ENCODE data around the gene USB1.

USB1 gene

GRCh38 chr16:57982385-57982784, 18.8 kb upstream of the USB1 start:
- H3K4me1 ChIP-seq (ENCODE audit: control insufficient read depth in 5 of 5, insufficient read depth in 5 of 5, low read length in 5 of 5), result peaks cover 0 to 15% (median 14%) of the 10 kb centered on the region in 5 donors
- peaks cover 0 to 11% (median 10%) of the 10 kb centered on the region in 5 donors for H3K27me3 ChIP-seq (ENCODE audit: control insufficient read depth in 5 of 5, insufficient read depth in 4 of 5, low read length in 5 of 5)
- no peaks in the 10 kb centered on the region for H3K9me3 ChIP-seq (ENCODE audit: control insufficient read depth in 5 of 5, low read length in 5 of 5)
- H3K9ac ChIP-seq (ENCODE audit: low read length in 5 of 5), result no peak overlapping the region
- no peaks in the 10 kb centered on the region for H3K36me3 ChIP-seq (ENCODE audit: control insufficient read depth in 5 of 5, insufficient read depth in 5 of 5, low read length in 5 of 5)
- H3K27ac ChIP-seq (ENCODE audit: low read depth, low read length), result no peak overlapping the region
- no peak overlapping the region for H3K4me3 ChIP-seq (ENCODE audit: low read depth in 1 of 5, low read length in 5 of 5)

- Histone ChIP-seq H3K27me3 (ENCODE audit: control insufficient read depth in 5 of 5, insufficient read depth in 4 of 5, low read length in 5 of 5) (peaks cover 0 to 10% (median 9%) of the 10 kb centered on the region in 5 donors), H3K27ac (ENCODE audit: low read depth, low read length) (no peak overlapping the region), H3K4me3 (ENCODE audit: low read depth in 1 of 5, low read length in 5 of 5) (peak overlapping the region in 4 of 5 donors; percentile 62 to 71 (median 66)), H3K36me3 (ENCODE audit: control insufficient read depth in 5 of 5, insufficient read depth in 5 of 5, low read length in 5 of 5) (no peaks in the 10 kb centered on the region), H3K4me1 (ENCODE audit: control insufficient read depth in 5 of 5, insufficient read depth in 5 of 5, low read length in 5 of 5) (peaks cover 0 to 15% (median 14%) of the 10 kb centered on the region in 5 donors), H3K9ac (ENCODE audit: low read length in 5 of 5) (peak overlapping the region in 3 of 5 donors; percentile 26 to 64 (median 37)), H3K9me3 (ENCODE audit: control insufficient read depth in 5 of 5, low read length in 5 of 5) (no peaks in the 10 kb centered on the region)
Observed at GRCh38 chr16:57984443-57985203, 16.6 kb upstream of the USB1 start.

GRCh38 chr16:57985204-57986181, 15.7 kb upstream of the USB1 start:
- peak overlapping the region in 2 of 5 donors; percentile 48 to 62 for H3K9ac ChIP-seq (ENCODE audit: low read length in 5 of 5)

GRCh38 chr16:57986196-57986595, 15.0 kb upstream of the USB1 start:
- no peak overlapping the region for H3K27ac ChIP-seq (ENCODE audit: low read depth, low read length)
- no peaks in the 10 kb centered on the region for H3K9me3 ChIP-seq (ENCODE audit: control insufficient read depth in 5 of 5, low read length in 5 of 5)
- no peaks in the 10 kb centered on the region for H3K36me3 ChIP-seq (ENCODE audit: control insufficient read depth in 5 of 5, insufficient read depth in 5 of 5, low read length in 5 of 5)
- no peak overlapping the region for H3K9ac ChIP-seq (ENCODE audit: low read length in 5 of 5)
- H3K27me3 ChIP-seq (ENCODE audit: control insufficient read depth in 5 of 5, insufficient read depth in 4 of 5, low read length in 5 of 5), result peaks cover 0 to 10% (median 6%) of the 10 kb centered on the region in 5 donors
- no peak overlapping the region for H3K4me3 ChIP-seq (ENCODE audit: low read depth in 1 of 5, low read length in 5 of 5)
- peaks cover 0 to 15% (median 14%) of the 10 kb centered on the region in 5 donors for H3K4me1 ChIP-seq (ENCODE audit: control insufficient read depth in 5 of 5, insufficient read depth in 5 of 5, low read length in 5 of 5)

More at GRCh38 chr16:57985204-57986181, 15.7 kb upstream of the USB1 start:
- Histone ChIP-seq H3K36me3 (ENCODE audit: control insufficient read depth in 5 of 5, insufficient read depth in 5 of 5, low read length in 5 of 5) (no peaks in the 10 kb centered on the region), H3K27me3 (ENCODE audit: control insufficient read depth in 5 of 5, insufficient read depth in 4 of 5, low read length in 5 of 5) (peaks cover 0 to 10% (median 9%) of the 10 kb centered on the region in 5 donors), H3K4me3 (ENCODE audit: low read depth in 1 of 5, low read length in 5 of 5) (peak overlapping the region in 4 of 5 donors; percentile 62 to 71 (median 66)), H3K9me3 (ENCODE audit: control insufficient read depth in 5 of 5, low read length in 5 of 5) (no peaks in the 10 kb centered on the region), H3K4me1 (ENCODE audit: control insufficient read depth in 5 of 5, insufficient read depth in 5 of 5, low read length in 5 of 5) (peaks cover 0 to 15% (median 14%) of the 10 kb centered on the region in 5 donors), H3K27ac (ENCODE audit: low read depth, low read length) (no peak overlapping the region)

GRCh38 chr16:57987441-57988177, 13.6 kb upstream of the USB1 start:
- Histone ChIP-seq H3K9me3 (ENCODE audit: control insufficient read depth in 5 of 5, low read length in 5 of 5) (no peaks in the 10 kb centered on the region), H3K36me3 (ENCODE audit: control insufficient read depth in 5 of 5, insufficient read depth in 5 of 5, low read length in 5 of 5) (no peaks in the 10 kb centered on the region), H3K4me1 (ENCODE audit: control insufficient read depth in 5 of 5, insufficient read depth in 5 of 5, low read length in 5 of 5) (peaks cover 0 to 15% (median 14%) of the 10 kb centered on the region in 5 donors), H3K27me3 (ENCODE audit: control insufficient read depth in 5 of 5, insufficient read depth in 4 of 5, low read length in 5 of 5) (peaks cover 0 to 7% (median 3%) of the 10 kb centered on the region in 5 donors), H3K9ac (ENCODE audit: low read length in 5 of 5) (no peak overlapping the region), H3K4me3 (ENCODE audit: low read depth in 1 of 5, low read length in 5 of 5) (no peak overlapping the region), H3K27ac (ENCODE audit: low read depth, low read length) (no peak overlapping the region)

- Histone ChIP-seq H3K27ac (ENCODE audit: low read depth, low read length) (no peak overlapping the region), H3K36me3 (ENCODE audit: control insufficient read depth in 5 of 5, insufficient read depth in 5 of 5, low read length in 5 of 5) (peaks cover 0 to 12% (median 3%) of the 10 kb centered on the region in 5 donors), H3K4me1 (ENCODE audit: control insufficient read depth in 5 of 5, insufficient read depth in 5 of 5, low read length in 5 of 5) (peaks cover 0 to 15% (median 14%) of the 10 kb centered on the region in 5 donors), H3K9ac (ENCODE audit: low read length in 5 of 5) (no peak overlapping the region), H3K9me3 (ENCODE audit: control insufficient read depth in 5 of 5, low read length in 5 of 5) (no peaks in the 10 kb centered on the region), H3K4me3 (ENCODE audit: low read depth in 1 of 5, low read length in 5 of 5) (no peak overlapping the region), H3K27me3 (ENCODE audit: control insufficient read depth in 5 of 5, insufficient read depth in 4 of 5, low read length in 5 of 5) (peaks cover 0 to 7% (median 3%) of the 10 kb centered on the region in 5 donors)
Observed at GRCh38 chr16:57988929-57989328, 12.3 kb upstream of the USB1 start.

- peaks cover 0 to 12% (median 6%) of the 10 kb centered on the region in 5 donors for H3K4me1 ChIP-seq (ENCODE audit: control insufficient read depth in 5 of 5, insufficient read depth in 5 of 5, low read length in 5 of 5)
- H3K36me3 ChIP-seq (ENCODE audit: control insufficient read depth in 5 of 5, insufficient read depth in 5 of 5, low read length in 5 of 5), result peaks cover 0 to 30% (median 19%) of the 10 kb centered on the region in 5 donors
- no peak overlapping the region for H3K27ac ChIP-seq (ENCODE audit: low read depth, low read length)
- H3K4me3 ChIP-seq (ENCODE audit: low read depth in 1 of 5, low read length in 5 of 5), result no peak overlapping the region
- H3K27me3 ChIP-seq (ENCODE audit: control insufficient read depth in 5 of 5, insufficient read depth in 4 of 5, low read length in 5 of 5), result no peaks in the 10 kb centered on the region
- H3K9ac ChIP-seq (ENCODE audit: low read length in 5 of 5), result no peak overlapping the region
- H3K9me3 ChIP-seq (ENCODE audit: control insufficient read depth in 5 of 5, low read length in 5 of 5), result no peaks in the 10 kb centered on the region
Observed at GRCh38 chr16:57991551-57992059, 9.6 kb upstream of the USB1 start.

GRCh38 chr16:57992084-57992483, 9.1 kb upstream of the USB1 start:
- Histone ChIP-seq H3K27me3 (ENCODE audit: control insufficient read depth in 5 of 5, insufficient read depth in 4 of 5, low read length in 5 of 5) (no peaks in the 10 kb centered on the region), H3K4me3 (ENCODE audit: low read depth in 1 of 5, low read length in 5 of 5) (no peak overlapping the region), H3K36me3 (ENCODE audit: control insufficient read depth in 5 of 5, insufficient read depth in 5 of 5, low read length in 5 of 5) (peaks cover 0 to 35% (median 24%) of the 10 kb centered on the region in 5 donors), H3K27ac (ENCODE audit: low read depth, low read length) (no peak overlapping the region), H3K4me1 (ENCODE audit: control insufficient read depth in 5 of 5, insufficient read depth in 5 of 5, low read length in 5 of 5) (peaks cover 0 to 12% (median 6%) of the 10 kb centered on the region in 5 donors), H3K9ac (ENCODE audit: low read length in 5 of 5) (no peak overlapping the region), H3K9me3 (ENCODE audit: control insufficient read depth in 5 of 5, low read length in 5 of 5) (no peaks in the 10 kb centered on the region)

GRCh38 chr16:57993438-57993837, 7.8 kb upstream of the USB1 start:
- no peak overlapping the region for H3K4me3 ChIP-seq (ENCODE audit: low read depth in 1 of 5, low read length in 5 of 5)
- H3K27ac ChIP-seq (ENCODE audit: low read depth, low read length), result no peak overlapping the region
- H3K27me3 ChIP-seq (ENCODE audit: control insufficient read depth in 5 of 5, insufficient read depth in 4 of 5, low read length in 5 of 5), result no peaks in the 10 kb centered on the region
- peaks cover 0 to 20% (median 12%) of the 10 kb centered on the region in 5 donors for H3K4me1 ChIP-seq (ENCODE audit: control insufficient read depth in 5 of 5, insufficient read depth in 5 of 5, low read length in 5 of 5)
- no peak overlapping the region for H3K9ac ChIP-seq (ENCODE audit: low read length in 5 of 5)
- H3K36me3 ChIP-seq (ENCODE audit: control insufficient read depth in 5 of 5, insufficient read depth in 5 of 5, low read length in 5 of 5), result peaks cover 0 to 48% (median 34%) of the 10 kb centered on the region in 5 donors
- no peaks in the 10 kb centered on the region for H3K9me3 ChIP-seq (ENCODE audit: control insufficient read depth in 5 of 5, low read length in 5 of 5)

All from subcutaneous abdominal adipose tissue (tissue), 5 donors.